Stimulated activated CD8-positive, alpha-beta memory T cell treated with anti-CD3 and anti-CD28 coated beads, Interleukin-12 subunit alpha, Interleukin-12 subunit beta, amount 100 ng/mL, for 4 hours (primary cell): ENCODE measurements around the gene ZBTB24.
"Not testable (repeated sequence)": the region's sequence is repeated elsewhere in the genome, so short reads cannot be mapped to it uniquely, and the experiment has no call there.

ENCODE experiments used
- DNase-seq: peaks from one replicate; pipeline ENCODE4 v3.0.0-alpha.2; 2020; ENCODE audit warnings: low read depth

ZBTB24 gene

DNA sequence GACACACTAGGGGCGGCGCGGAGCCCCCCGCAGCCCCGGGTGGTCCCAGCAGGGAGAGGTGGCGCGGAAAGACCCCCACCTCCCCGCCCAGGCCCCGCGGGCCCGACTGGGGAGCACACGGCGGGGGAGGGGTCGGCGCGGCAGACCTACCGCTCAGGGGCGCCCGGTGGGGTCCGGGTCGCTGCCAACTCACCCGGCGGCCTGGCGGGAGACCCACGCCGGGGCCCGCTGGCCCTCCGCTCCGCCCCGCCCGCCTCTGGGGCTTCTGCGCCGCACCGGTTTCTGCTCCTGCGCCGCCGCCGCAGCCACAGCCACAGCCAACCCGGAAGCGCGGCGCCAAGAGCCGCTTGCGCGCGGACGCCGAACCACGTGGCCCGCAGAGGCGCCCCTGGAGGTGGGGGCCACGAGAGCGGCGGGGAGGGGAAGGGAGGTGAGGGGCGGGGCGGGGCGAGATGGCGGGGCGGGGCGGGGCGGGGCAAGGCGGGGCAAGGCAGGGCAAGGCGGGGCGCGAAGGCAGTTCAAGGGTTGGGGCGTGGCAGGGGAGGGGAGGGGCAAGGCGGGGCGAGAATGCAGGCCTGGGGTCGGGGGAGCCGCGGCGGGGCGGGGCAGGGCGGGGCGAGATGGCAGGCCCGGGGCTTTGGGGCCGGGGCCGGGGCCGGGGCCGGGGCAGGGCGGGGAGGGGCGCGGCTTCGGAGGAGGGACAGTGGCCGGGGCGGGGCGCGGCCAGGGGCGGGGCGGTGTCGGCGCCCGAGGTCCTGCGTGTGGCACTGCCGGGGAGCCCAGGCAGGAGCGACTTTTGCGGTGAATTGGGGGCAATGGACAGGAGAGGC lies at the start of gene ZBTB24:
TSS of gene ZBTB24 (minus strand) at position 315 of the 830 bp plus-strand sequence. CDS start 1,193 bp downstream, outside the sequence.
- peak; percentile 83 for DNase-seq

DNA sequence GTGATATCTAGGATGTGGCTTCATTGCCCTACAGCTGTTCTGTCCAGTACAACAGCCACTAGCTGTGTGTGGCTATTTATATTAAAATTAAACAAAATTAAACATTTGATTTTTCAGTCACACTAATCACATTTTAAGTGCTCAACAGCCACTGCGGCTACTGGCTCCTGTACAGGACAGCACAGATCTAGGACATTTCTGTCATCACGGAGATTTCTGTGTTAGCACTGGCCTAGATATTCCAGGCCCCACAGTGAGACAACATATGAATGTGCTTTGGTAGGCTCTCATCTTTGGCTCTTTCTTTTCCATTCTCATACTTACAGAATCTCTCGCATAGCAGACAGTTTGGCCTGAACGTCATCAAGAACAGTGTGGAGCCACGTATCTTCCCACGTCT lies 48.4 kb upstream of the ZBTB24 start:
- no peak for DNase-seq

DNA sequence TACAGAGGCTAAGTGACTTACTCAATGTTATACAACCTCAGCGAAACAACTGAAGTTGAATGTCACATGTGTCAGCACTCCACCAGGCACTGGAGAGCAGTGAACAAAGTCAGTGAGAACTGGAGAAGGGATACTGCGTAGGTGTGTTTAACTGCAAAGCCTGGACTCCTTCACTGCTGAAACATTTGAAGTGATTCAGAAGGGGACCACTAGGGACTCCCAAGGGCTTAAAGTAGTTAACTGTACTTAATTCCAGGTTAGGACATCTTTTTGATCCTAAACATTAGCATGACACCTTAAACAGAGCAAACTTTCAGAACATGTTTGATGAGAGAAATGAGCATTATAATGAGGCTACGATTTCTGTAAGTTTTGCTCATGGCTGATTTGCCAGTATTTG lies 45.0 kb upstream of the ZBTB24 start:
- no peak for DNase-seq

DNA sequence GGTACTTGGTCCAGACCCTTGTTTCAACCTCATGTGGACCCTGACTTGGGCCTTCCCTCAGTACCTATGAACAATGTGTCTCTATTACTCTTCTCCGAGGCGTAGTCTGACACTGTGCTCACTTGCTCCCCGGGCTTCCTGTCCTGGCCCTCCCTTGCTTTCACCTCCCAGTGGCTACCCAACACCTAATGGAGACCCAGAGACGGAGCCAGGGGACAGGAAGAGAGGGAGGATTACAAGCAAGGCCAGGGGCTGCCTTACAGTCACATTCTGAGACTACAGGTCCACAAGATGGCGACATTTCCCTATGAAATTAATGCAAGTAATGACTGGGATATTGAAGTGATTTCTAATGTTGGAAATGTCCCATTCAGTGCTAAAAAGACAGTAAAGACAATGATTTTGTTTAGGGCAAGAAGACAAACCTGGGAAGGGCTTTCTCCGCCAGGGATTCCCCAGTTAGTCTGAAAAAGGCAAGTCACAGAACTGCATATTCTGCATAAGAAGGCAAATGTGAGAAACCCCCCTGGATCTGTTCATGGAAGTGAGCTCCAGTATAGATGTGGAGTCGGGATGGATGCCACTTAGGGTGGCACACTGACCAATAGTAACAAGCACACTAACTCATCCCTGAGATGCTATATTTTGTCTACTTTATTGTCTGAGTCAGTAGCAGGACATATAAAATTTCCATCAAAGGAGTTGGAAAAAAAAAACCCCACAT lies 44.0 kb upstream of the ZBTB24 start:
- peak; percentile 2 for DNase-seq

DNA sequence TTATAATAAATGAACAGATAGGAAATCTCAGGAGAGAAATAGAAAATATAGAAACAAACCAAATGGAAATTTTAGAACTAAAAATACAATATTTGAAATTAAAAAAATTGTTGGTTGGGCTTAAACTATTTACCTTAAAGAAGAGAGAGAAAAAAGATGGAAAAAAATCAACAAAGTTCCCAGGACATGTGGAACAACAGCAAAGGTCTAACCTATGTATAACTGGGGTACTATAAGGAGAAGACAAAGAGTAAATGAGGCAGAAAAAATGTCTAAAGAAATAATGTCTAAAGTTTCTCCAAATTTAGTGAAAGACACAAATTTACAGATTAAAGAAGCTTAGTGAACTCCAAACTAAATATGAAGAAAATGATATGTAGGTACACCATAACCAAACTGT lies 41.1 kb upstream of the ZBTB24 start:
- DNase-seq = no peak

DNA sequence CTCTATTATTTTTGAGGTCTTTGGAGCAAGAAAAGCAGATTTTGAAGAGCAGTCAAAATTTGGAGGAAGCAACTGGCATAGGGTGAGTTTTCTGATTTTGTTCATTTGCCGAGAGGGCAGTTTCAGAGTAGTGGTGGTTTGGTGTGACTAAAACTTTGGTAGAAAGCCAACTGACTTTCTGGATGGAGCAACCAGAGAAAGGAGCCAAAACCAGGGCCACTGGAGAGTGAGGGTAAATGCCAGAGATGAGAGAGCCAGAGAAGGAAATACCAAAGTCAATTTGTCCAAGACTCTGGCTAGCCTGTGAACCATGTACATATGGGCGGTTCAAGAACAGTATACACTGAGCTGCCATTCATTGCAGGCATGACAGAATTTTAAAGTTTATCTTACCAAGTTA lies 40.5 kb upstream of the ZBTB24 start:
- no peak for DNase-seq

DNA sequence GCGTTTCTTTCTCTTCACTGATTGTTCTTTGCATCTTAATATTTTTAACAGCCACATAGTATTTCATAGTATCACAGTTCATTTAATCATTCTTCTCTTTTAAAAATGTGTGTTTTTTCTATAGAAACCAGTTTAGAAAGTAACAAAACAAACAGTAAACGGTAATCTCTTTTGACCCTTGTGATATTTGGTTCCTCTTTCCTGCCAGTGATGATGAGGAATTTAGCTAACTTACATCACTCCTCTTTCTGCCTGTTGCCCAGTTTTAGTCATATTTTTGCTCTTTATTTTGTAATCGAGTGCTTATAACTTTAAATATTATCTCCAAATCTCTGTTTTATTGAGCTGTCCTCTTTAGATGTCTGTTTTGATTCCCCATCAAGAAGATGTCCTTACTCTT lies 38.1 kb upstream of the ZBTB24 start:
- DNase-seq = no peak

DNA sequence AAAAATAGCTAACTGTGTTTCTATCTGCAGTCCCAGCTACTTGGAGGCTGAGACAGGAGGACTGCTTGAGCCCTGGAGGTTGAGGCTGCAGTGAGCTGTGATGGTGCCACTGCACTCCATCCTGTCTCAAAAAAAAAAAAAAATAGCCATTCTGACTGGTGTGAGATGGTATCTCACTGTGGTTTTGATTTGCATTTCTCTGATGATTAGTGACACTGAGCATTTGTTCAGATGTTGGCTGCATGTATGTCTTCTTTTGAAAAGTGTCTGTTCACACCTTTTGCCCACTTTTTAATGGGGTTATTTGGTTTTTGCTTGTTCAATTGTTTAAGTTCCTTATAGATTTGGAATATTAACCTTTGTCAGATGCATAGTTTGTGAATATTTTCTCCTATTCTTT lies 36.6 kb upstream of the ZBTB24 start:
- DNase-seq = not testable (repeated sequence)

DNA sequence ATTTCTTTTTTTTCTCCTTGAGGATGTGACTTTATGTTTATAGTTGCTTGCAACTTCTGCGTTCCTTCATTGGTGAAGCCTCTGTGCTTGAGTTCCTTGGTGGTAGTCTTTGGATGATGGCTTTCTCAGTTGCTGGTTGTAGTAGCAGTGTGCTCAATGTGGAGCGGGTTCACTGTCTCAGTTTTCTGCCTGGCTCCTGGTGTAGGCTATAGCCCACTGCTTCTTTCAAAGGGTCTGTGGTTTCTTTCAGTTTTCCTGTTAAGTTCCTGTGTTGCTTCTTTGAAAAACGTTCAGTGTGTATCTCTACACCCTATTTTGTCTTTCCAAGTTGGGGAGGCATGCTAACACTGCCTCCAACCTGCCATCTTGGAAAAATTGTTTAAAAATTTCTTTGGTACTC lies 33.9 kb upstream of the ZBTB24 start:
- DNase-seq = no peak

DNA sequence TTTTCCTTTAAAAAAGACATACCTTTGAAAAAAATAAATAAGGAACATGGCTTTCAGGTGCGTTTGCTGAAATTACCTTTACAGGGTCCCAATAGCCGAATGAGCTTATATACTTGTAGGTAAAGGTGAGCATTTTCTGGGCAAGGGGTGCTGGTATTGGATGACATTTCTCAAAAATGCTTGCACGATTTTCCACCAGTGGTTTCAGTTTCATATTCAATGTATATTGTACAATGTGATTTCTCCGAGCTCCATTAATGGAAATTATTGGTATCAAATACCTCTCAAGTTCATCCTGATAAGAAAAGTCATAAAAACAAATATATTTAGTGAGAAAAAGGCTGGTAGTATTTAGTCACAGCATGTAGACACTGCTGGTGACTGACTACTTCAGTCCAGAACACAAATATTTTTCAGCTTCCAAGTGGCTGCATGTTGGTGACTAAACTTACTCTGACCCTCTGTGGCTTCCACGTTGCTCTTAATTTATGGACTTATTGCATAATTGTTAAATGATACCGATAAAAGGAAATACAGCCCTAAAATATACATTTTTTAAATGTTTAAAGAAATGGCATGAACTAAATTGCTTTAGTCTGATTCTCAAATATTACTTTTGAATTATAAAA lies 32.9 kb upstream of the ZBTB24 start:
- DNase-seq = no peak

DNA sequence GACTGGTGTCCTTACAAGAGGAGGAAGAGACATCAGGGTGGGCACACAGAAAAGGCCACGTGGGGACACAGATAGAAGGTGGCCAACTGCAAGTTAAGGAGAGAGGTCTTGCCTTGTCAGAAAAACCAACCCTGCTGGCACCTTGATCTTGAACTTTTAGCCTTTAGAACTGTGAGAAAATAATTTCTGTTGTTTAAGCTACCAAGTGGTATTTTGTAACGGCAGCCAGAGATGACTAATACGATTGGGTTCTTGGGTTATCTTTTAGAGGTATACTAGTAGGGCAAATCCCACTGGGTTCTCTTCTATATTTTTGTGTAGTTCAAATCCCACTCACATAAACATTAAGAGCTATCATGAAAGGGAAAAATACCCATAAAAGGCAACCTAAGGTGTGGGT lies 31.9 kb upstream of the ZBTB24 start:
- DNase-seq = no peak

DNA sequence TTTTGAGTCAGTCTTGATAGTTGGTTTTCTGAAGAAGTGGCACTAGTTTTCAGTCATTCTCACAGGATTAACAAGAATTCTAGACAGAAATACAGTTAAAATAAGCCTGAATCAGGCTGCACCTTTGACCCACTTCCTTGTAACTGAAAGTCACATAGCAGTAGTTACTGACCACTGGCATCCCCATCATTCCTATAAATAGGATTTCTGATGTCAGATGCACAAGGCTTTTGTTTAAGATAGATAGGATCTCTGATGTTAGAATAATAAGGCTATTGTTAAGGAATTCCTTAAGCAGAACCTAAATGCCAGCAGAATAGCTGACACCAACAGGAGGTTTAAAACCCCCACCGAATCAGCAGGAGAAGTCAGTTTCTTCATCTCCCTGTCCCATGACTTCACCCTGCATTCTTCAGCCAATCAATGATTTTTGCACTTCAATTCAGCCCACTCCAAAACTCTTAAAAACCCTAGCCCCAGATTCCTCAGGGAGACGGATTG lies 30.6 kb upstream of the ZBTB24 start:
- DNase-seq = no peak

DNA sequence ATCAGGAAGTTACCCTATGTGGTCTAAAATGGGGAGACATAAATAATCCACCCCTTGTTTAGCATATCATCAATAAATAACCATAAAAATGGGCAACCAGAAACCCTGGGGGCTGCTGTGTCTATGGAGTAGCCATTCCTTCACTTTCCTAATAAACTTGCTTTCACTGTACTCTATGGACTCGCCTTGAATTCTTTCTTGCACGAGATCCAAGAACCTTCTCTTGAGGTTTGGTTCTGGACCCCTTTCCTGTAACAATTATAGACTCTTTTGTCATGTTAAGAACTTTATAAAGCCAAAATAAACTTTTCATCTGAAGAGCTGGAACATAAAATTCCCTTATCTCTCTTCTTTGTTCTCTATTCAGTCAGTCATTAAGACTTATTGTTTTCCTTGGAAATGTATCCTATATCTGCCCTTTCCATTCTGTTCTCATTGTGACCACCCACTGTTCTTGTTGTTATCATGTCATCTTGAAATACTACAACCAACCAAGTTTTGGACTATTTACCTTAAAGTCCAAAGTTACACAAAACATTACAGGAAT lies 29.3 kb upstream of the ZBTB24 start:
- no peak for DNase-seq

DNA sequence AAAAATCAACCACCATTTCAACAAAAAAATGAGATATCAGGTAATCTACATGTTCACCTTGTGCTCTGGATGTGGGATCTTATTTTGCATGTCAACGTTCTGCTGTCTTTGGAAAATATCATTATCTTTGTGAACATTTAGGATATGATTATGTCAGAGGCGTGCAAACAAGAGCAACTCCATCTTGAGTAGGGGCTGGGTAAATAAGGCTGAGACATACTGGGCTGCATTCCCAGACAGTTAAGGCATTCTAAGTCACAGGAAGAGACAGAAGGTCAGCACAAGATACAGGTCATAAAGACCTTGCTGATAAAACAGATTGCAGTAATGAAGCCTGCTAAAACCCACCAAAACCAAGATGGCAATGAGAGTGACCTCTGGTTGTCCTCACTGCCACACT lies 28.8 kb upstream of the ZBTB24 start:
- no peak for DNase-seq

DNA sequence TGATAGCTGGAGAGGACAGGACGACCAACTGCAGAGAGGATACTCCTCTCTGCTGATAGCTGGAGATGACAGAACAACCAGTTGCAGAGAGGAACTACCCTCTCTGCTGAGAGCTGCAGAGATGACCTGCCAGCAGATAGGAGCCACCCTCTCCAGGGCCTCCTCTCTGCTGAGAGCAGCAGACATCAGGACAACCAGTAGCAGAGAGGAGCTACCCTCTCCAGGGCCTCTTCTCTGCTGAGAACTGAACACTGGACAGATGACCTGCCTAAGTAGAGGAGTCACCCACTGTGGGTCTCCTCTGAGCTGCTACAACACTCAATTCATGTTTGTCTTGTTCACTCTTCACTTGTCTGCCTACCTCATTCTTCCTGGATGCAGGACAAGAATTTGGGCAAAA lies 27.3 kb upstream of the ZBTB24 start:
- no peak for DNase-seq

DNA sequence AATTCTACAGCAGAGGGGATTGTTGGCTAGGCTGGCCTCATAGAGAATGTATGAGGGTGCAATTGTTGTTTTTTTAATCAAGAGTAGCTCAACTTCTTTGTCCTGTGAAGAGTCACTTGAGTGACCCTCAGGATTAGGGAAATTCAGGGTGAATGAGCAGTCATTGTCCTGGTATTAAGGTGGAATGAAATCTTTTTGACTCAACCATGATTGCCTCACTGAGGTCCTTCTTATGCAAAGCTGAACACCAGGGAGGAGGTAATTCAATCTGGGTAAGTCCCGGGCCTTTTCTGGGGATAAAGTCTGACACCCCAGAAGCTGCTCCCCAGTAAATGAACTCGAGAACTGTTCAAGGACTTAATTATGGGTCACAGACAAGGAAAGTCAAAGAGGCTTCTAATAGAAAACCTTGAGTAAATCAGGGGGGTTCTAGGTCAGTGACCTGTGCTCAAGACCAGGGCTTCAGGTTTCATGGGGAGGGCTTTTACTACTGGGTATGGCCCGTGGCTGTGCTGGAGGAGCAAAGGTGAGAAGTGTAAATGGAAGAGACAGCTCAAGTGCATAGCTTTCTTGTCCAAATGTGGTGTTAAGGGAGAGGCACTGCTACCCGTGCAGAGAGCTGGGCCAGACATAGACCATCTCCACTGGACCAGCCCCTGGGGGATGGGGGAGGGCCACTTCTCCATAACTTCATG lies 25.3 kb upstream of the ZBTB24 start:
- no peak for DNase-seq

DNA sequence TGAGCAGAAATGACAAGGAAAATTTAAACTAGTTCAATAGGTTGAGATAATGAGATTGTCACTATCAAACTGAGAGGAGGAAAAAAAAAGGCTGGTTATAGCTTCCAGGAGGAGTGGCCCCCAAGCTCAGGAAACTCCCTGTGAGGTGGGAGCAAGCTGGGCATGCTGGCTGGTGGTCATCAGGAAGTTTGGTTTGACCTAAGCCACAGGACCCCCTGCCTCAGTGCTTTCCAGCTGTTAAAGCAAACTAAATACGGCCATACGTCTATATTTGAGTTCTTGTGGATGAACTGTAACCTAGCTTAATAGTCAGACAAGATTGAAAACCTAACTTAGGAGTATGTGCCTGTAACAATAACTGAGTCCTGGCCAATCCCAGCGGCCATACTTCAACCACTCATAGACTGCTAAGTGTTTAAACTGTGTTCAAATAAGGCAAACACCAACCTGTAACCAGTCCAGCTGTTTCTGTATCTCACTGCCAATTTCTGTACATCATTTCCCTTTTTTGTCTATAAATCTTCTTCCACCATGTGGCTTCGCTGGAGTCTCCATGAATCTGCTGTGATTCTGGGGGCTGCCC lies 24.6 kb upstream of the ZBTB24 start:
- no peak for DNase-seq

DNA sequence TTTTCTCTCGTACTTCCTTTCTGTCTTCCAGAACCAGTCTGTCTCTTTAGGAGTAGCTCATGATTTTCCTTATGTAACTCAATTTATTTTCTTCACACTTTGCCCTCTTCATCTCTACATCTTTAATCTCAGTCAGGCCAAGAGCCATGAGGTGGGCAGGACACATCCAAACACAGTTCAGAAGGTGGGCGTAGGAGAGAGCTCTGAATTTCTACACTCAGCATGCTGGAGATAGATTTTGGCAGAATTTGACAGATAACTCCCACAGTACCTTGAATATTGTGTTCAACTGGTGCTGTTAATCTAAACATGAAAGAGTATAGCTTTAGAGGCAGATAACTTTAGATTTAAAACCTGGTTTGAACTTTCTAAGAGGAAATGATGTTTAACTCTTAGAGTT lies 23.8 kb upstream of the ZBTB24 start:
- no peak for DNase-seq

DNA sequence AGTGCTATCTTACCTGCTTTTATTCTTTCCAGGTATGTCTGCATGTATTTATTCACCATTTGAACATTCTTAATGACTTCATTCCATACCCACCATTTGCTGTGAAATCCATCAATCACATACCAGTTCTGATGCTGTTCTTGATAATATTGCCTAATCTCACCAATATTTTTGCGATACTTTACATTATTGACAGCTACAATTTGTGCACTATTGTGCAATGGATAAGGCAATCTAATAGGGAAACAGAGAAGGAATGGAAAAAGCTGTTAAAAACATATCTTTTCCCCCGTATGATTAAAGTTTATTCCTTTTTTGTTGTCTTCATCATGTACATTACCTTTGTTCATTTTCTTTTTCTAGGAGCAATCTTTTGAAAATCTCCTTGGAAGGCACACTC lies 23.3 kb upstream of the ZBTB24 start:
- no peak for DNase-seq

DNA sequence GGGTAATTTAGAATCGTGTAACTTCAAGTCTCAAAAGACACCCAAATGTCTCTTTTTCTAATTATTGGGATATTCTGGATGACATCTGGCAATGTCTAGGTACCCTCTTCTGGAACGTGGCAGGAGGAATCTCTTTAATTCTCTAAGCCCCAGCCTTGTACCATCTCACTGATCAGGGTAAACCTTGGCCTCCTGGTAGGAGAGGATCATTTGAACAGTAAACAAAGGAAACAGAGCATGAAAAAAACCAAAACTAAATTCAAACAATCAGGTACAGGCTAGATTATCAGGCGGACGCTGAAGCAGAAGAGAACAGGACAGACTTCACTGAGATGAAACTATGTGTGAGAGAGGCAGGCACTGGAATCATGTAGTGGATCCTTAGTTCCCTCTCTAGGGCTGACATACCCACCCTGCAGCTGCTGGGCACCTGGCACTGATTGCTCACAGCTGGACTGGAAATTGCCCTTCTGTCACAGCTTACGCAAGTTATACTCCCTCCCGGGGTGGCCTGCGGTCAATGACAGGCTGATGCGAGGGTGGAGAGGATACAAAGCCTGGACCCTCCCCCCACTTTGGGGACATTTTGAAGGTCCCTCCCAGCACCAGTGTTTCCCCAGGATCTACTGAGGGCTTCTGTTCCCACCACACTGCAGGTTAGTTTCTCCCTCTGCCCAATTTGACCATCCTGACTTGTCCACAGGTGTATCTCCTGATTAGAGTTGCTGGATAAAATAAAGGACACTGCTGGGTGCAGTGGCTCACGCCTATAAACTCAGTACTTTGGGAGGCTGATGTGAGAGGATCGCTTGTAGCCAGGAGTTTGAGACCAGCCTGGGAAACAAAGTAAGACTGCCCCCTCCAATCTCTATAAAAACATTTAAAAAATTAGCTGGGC lies 20.6 kb upstream of the ZBTB24 start:
- no peak for DNase-seq

DNA sequence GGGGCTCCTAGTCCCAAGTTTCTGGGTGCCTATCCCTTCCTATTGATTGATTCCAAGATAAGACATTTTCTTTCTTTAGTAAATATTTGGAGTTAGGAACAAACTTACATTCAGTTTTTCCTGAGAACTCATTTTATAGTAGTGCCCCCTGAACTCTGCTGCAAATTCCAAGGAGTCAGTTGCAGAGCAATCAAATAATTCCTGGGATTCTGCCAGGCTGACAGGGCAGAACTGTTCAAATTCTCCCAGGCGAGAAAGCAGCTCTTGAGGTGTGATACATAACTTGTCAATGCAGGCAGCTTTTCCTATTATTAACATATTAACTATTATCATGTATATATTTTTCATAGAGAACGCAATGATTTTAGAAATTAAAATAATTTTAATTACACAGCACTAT lies 15.9 kb upstream of the ZBTB24 start:
- no peak for DNase-seq
